Chondrocyte (in vitro differentiated cells): ENCODE data around the gene DNAJA4. TPM values are rescaled to one million over a fixed set of nuclear protein-coding genes. Genes with fewer than 3 reads are reported as not detected.

Source experiments
- DNase-seq: peaks from one replicate; pipeline ENCODE4 v3.0.0; 2021; ENCODE audit warnings: mixed read lengths, low spot score
- H3K27ac Mint-ChIP-seq: one replicate; pipeline ENCODE4 v1.8.0; 2021; ENCODE audit warnings: mild to moderate bottlenecking, moderate library complexity, mixed read lengths; ENCODE audit not compliant: unreplicated experiment
- H3K27me3 Mint-ChIP-seq: 2 replicates; pipeline ENCODE4 v1.8.0; 2021; ENCODE audit warnings: low read depth, mixed read lengths
- H3K36me3 Mint-ChIP-seq: 2 replicates; pipeline ENCODE4 v1.8.0; 2021; ENCODE audit warnings: low read depth, mixed read lengths
- H3K4me1 Mint-ChIP-seq: 2 replicates; pipeline ENCODE4 v1.8.0; 2021; ENCODE audit warnings: low read depth, mild to moderate bottlenecking, mixed read lengths
- H3K4me3 Mint-ChIP-seq: one replicate; pipeline ENCODE4 v1.8.0; 2021; ENCODE audit warnings: mild to moderate bottlenecking, moderate library complexity, mixed read lengths; ENCODE audit not compliant: unreplicated experiment
- H3K9me3 Mint-ChIP-seq: 2 replicates; pipeline ENCODE4 v1.8.0; 2021; ENCODE audit warnings: low read depth, mixed read lengths
- CTCF ChIP-seq: fragments of 200-600 bp; sonication (generic); IDR thresholded peaks from 2 replicates; pipeline ENCODE4 v1.5.0; 2021; ENCODE audit warnings: antibody characterized with exemption, mild to moderate bottlenecking, moderate library complexity
- total RNA-seq: library from RNA; stranded (reverse); gene quantifications from 3 replicates; pipeline ENCODE4 v1.2.1, GENCODE V29; 2021

DNAJA4 gene
- total RNA-seq, 1 donor from 2014 or later, result 0.27 TPM

DNA sequence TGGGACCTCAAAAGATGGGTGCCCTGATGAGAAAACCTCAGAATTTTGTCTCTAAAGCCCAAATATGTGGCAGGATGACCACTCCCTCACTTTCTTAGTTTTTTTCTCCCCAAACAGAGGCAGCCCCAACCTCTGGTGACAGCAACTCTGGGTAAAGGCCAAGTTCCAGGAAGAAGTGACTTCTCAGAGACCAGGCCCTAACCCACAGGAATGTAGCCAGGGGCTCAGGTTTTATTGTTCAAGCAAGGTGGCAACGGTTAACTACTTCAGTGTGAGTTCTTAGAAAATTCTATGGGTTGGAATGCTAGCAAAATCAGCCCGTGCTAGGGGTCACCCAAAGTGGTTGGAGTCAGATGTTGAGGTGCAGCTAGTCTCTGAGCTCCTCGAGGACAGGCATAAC is 5.1 kb upstream of the DNAJA4 start:
- H3K9me3 Mint-ChIP-seq, result no peaks in the 10 kb centered on the region
- H3K4me1 Mint-ChIP-seq, result no peaks in the 10 kb centered on the region
- H3K4me3 Mint-ChIP-seq, result no peak overlapping the region
- no peak overlapping the region for H3K27ac Mint-ChIP-seq
- no peak for DNase-seq
- TF ChIP-seq CTCF, result no peak
- no peaks in the 10 kb centered on the region for H3K36me3 Mint-ChIP-seq
- H3K27me3 Mint-ChIP-seq, result no peaks in the 10 kb centered on the region

GRCh38 chr15:78260489-78260888 is 3.9 kb upstream of the DNAJA4 start:
- H3K27ac Mint-ChIP-seq, result no peak overlapping the region
- no peak for TF ChIP-seq CTCF
- no peak for DNase-seq
- H3K36me3 Mint-ChIP-seq, result no peaks in the 10 kb centered on the region
- H3K27me3 Mint-ChIP-seq, result no peaks in the 10 kb centered on the region
- no peak overlapping the region for H3K4me3 Mint-ChIP-seq
- H3K4me1 Mint-ChIP-seq, result no peaks in the 10 kb centered on the region
- no peaks in the 10 kb centered on the region for H3K9me3 Mint-ChIP-seq

DNA sequence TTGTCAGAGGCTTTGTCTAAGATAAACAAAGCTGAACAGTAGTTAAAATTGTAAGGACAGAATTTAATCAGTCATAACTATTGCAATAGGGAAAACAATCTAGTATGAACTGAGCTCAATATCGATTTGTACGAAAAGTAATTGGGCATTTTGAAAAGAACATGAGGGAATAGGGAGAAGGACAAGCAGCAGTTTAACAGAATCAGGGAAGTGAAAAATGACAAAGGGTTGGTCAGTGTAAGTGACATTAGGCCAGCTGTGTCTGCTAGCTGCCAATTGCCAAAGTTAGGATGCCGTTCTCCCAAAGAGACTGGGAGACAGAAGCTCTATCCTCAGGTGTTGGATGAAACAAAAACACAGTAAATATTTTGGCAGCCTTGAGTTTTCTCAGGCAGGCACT is 3.3 kb upstream of the DNAJA4 start:
- no peaks in the 10 kb centered on the region for H3K27me3 Mint-ChIP-seq
- no peak for TF ChIP-seq CTCF

GRCh38 chr15:78263351-78263781 is 996 bp upstream of the DNAJA4 start:
- no peak overlapping the region for H3K4me3 Mint-ChIP-seq
- DNase-seq, result no peak

More for the DNA sequence above, 3.3 kb upstream of the DNAJA4 start:
- Mint-ChIP-seq H3K4me3 (no peak overlapping the region), H3K27ac (no peak overlapping the region), H3K9me3 (no peaks in the 10 kb centered on the region), H3K4me1 (peaks cover 6% of the 10 kb centered on the region), H3K36me3 (no peaks in the 10 kb centered on the region)
- no peak for DNase-seq

DNA sequence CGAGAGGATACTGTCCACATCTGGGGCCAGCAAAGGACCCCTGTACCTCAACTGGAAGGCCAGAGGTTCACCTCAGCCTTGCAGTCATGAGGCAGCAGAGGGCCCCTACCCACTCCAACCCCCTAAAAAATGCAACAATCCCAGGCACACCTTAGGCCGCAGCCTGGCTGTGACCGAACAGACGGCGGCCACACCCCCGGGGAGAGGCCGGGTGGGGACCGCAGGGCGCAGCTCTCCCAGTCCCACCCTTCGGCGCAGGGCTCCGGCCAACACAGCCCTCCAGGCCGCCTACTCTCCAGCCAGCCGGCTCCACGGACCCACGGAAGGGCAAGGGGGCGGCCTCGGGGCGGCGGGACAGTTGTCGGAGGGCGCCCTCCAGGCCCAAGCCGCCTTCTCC is 457 bp upstream of the DNAJA4 start:
- Mint-ChIP-seq H3K9me3 (no peaks in the 10 kb centered on the region), H3K4me3 (no peak overlapping the region), H3K27me3 (no peaks in the 10 kb centered on the region), H3K36me3 (no peaks in the 10 kb centered on the region), H3K27ac (no peak overlapping the region), H3K4me1 (peaks cover 12% of the 10 kb centered on the region)
- no peak for DNase-seq
- no peak for TF ChIP-seq CTCF

More at GRCh38 chr15:78263351-78263781, 996 bp upstream of the DNAJA4 start:
- Mint-ChIP-seq H3K4me1 (peaks cover 12% of the 10 kb centered on the region), H3K9me3 (no peaks in the 10 kb centered on the region), H3K27ac (no peak overlapping the region), H3K27me3 (no peaks in the 10 kb centered on the region), H3K36me3 (no peaks in the 10 kb centered on the region)
- no peak for TF ChIP-seq CTCF
